ENCODE measurements around the gene PKLR.

- TF ChIP-seq CTCF (IDR thresholded peaks at IDR 0.05; ENCODE audit: insufficient read depth, low read length) (no peak), REST (IDR thresholded peaks at IDR 0.05; ENCODE audit: insufficient replicate concordance, low read depth) (no peak)
Observed at GRCh38 chr1:155339515-155340097, 38.4 kb upstream of the PKLR start.
